Endothelial cell (in vitro differentiated cells): ENCODE data around the gene ELOVL5. TPM values are rescaled to one million over a fixed set of nuclear protein-coding genes. Genes with fewer than 3 reads are reported as not detected.
A peak's percentile ranks its signal among the peaks of the same experiment; 100 is the strongest.

Source experiments
- DNase-seq: peaks from one replicate; pipeline ENCODE4 v3.0.0; 2021; ENCODE audit warnings: low spot score
- H3K27ac Mint-ChIP-seq: one replicate; pipeline ENCODE4 v1.8.0; 2021; ENCODE audit warnings: mixed read lengths, inconsistent platforms; ENCODE audit not compliant: unreplicated experiment
- H3K27me3 Mint-ChIP-seq: one replicate; pipeline ENCODE4 v1.8.0; 2021; ENCODE audit warnings: mild to moderate bottlenecking, moderate library complexity, mixed read lengths, inconsistent platforms; ENCODE audit not compliant: unreplicated experiment
- H3K36me3 Mint-ChIP-seq: one replicate; pipeline ENCODE4 v1.8.0; 2021; ENCODE audit warnings: mild to moderate bottlenecking, low read depth, mixed read lengths, inconsistent platforms; ENCODE audit not compliant: unreplicated experiment
- H3K4me1 Mint-ChIP-seq: one replicate; pipeline ENCODE4 v1.8.0; 2021; ENCODE audit warnings: mild to moderate bottlenecking, mixed read lengths, inconsistent platforms; ENCODE audit not compliant: unreplicated experiment
- H3K4me3 Mint-ChIP-seq: one replicate; pipeline ENCODE4 v1.8.0; 2021; ENCODE audit warnings: mild to moderate bottlenecking, mixed read lengths, inconsistent platforms; ENCODE audit not compliant: unreplicated experiment
- H3K9me3 Mint-ChIP-seq: one replicate; pipeline ENCODE4 v1.8.0; 2021; ENCODE audit warnings: mixed read lengths, inconsistent platforms; ENCODE audit not compliant: unreplicated experiment
- total RNA-seq: library from RNA; stranded (reverse); fragmentation: NEBNext Ultra II Directional; extraction: Animal tissue kit (Norgen Biotek cat#: 25700); gene quantifications from one replicate; pipeline ENCODE4 v1.2.1, GENCODE V29; 2021; ENCODE audit not compliant: unreplicated experiment
- TF ChIP-seq, protein P1 (sequence below): fragments of 200-600 bp; sonication (generic); IDR thresholded peaks from one replicate; pipeline ENCODE4 v1.5.0; 2021; ENCODE audit warnings: antibody characterized with exemption; ENCODE audit not compliant: unreplicated experiment

Gene ELOVL5
- total RNA-seq, 1 donor from 2014 or later: 163 TPM

DNA sequence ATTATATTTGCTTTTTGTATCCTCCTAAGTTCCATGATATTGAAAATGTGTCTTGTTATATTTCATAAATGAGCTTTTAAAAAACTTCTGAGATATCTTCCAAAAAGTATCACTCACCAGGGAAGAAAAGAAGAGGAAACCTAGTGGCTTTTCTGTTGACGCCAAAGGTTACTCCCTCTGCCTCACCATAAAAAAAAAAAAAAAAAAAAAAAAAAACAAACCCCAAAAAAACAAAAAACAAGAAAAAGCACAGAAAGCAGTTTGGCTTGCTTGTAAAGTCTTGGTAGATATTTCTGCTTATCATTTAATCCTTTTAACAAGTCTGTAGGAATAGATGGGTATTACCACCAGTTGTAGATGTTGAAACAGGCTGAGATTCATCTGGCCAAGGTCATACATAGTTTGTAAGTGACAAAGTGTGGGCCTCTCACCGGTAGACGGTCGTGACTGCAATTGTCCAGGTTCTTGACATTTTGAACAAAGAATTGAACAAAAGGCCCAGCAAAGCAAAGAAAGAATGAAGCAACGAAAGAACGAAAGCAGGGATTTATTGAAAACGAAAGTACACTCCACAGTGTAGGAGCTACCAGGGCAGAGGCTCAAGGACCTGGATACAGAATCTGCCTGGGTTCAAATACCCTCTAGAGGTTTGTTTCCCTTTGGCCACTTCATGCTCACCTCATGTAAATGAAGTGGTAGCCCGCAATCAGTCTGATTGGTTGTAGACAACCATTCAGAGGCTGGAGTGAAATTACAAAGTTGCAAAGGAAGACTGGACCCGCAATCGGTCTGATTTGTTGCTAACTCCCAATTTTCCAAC, 11.6 kb upstream of the ELOVL5 start:
- H3K27ac Mint-ChIP-seq: peak overlapping the region; percentile 7
- H3K27me3 Mint-ChIP-seq: peaks cover 11% of the 10 kb centered on the region
- H3K9me3 Mint-ChIP-seq: no peaks in the 10 kb centered on the region
- no peak for DNase-seq
- no peaks in the 10 kb centered on the region for H3K36me3 Mint-ChIP-seq
- H3K4me1 Mint-ChIP-seq: peaks cover 23% of the 10 kb centered on the region
- TF ChIP-seq, protein P1, sequence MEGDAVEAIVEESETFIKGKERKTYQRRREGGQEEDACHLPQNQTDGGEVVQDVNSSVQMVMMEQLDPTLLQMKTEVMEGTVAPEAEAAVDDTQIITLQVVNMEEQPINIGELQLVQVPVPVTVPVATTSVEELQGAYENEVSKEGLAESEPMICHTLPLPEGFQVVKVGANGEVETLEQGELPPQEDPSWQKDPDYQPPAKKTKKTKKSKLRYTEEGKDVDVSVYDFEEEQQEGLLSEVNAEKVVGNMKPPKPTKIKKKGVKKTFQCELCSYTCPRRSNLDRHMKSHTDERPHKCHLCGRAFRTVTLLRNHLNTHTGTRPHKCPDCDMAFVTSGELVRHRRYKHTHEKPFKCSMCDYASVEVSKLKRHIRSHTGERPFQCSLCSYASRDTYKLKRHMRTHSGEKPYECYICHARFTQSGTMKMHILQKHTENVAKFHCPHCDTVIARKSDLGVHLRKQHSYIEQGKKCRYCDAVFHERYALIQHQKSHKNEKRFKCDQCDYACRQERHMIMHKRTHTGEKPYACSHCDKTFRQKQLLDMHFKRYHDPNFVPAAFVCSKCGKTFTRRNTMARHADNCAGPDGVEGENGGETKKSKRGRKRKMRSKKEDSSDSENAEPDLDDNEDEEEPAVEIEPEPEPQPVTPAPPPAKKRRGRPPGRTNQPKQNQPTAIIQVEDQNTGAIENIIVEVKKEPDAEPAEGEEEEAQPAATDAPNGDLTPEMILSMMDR: no peak
- peak overlapping the region; percentile 93 for H3K4me3 Mint-ChIP-seq

DNA sequence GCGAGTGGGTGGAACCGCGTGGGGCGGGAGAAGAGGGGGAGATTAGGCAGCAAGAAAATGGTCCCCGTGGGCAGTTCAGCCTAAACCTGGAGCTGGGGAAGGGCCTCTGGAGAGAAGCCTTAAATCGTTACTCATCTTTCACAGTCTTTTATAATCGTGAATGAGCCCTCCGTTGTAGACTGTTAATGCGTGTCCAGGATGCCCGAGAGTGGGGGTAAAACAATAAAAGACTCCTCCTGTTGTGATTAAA, 11.0 kb upstream of the ELOVL5 start:
- peaks cover 11% of the 10 kb centered on the region for H3K27me3 Mint-ChIP-seq
- H3K36me3 Mint-ChIP-seq: no peaks in the 10 kb centered on the region
- H3K27ac Mint-ChIP-seq: peak overlapping the region; percentile 83
- no peak for DNase-seq
- H3K9me3 Mint-ChIP-seq: no peaks in the 10 kb centered on the region
- H3K4me3 Mint-ChIP-seq: peak overlapping the region; percentile 93
- peaks cover 23% of the 10 kb centered on the region for H3K4me1 Mint-ChIP-seq
- TF ChIP-seq, protein P1: no peak

DNA sequence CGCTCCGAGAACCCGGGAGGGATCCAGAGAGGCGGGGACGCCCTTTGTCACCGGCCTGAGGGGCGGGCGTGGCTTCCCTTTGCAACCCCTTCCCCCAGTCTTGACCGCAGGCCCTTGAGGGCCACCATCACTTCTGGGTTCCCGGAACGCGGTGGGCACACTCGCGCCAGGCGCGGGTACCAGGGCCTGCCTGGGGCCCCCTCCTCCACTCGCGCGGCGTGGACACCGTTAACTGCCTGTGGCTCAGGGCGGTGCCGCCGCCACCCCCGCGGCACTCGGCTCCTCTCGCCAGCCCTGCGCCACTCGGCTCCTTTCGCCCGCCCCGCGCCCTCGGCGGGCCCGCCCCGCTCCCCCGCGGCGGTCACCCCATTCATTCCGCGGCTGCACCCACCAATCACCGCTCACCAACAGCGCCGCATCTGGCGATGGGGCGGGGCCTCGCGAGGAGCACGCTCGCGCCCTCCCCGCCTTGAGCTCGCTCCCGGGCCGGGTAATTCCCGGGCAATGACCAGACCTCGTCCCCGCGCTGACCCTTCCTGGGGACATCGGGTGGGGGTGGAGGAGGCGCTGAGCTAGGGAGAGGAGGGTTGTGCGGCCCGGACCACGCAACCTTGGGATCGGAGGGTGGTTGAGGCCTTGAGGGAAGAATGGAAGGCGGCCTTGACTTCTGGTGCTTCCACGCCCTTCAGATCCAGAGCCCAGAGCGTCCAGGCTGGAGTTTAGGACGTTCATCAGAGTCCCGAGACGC, 10.5 kb upstream of the ELOVL5 start:
- Mint-ChIP-seq H3K27me3 (peaks cover 11% of the 10 kb centered on the region), H3K4me3 (peak overlapping the region; percentile 93), H3K36me3 (no peaks in the 10 kb centered on the region), H3K9me3 (no peaks in the 10 kb centered on the region), H3K4me1 (peaks cover 23% of the 10 kb centered on the region), H3K27ac (peak overlapping the region; percentile 96)
- DNase-seq: peak; percentile 96
- TF ChIP-seq, protein P1: no peak

DNA sequence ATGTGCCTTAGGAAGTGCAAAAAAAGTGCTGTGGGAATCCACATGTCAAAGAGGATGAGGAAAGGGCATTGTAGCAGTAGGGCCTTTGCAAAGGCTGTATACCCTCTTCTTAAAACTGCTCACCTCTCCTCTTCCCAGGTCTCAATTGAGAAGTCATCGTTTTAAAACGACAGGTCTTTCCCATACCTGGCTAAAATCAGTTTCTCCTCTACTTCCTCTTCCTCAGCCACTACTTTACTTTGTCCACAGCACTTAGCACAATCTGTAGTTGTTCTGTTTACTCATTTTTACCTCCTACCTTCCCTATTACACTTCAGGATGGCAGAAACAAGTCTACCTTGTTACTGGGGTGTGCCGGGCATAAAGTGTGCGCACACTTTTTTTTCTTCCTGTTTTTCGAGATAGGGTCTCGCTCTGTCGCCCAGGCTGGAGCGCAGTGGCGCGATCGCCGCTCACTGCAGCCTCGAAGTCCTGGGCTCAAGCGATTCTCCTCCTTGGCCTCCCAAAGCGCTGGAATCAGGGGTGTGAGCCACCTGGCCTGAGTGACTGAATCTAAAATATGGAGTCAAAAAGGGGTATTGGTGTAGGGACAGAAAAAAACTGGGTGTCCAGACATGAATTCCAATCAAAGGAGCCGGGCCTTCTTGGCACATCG, 9.8 kb upstream of the ELOVL5 start:
- Mint-ChIP-seq H3K27ac (peak overlapping the region; percentile 96), H3K36me3 (no peaks in the 10 kb centered on the region), H3K4me1 (peaks cover 23% of the 10 kb centered on the region), H3K9me3 (no peaks in the 10 kb centered on the region), H3K27me3 (peaks cover 11% of the 10 kb centered on the region), H3K4me3 (peak overlapping the region; percentile 89)
- no peak for DNase-seq
- TF ChIP-seq, protein P1: no peak
